Left cardiac atrium (tissue), 4 donors: ENCODE data around the gene CTRB2. TPM values are rescaled to one million over a fixed set of nuclear protein-coding genes. Genes with fewer than 3 reads are reported as not detected.
A peak's percentile ranks its signal among the peaks of the same experiment; 100 is the strongest.
"Not testable (repeated sequence)": the region's sequence is repeated elsewhere in the genome, so short reads cannot be mapped to it uniquely, and the experiment has no call there.

Source experiments
- ATAC-seq, 2 donors: fragments of 200-7000 bp; cut with Tn5 transposase; one replicate each; pipeline ENCODE4 v1.9.1; 2020; ENCODE audit warnings: mild to moderate bottlenecking in 2 of 2, moderate library complexity in 2 of 2
- DNase-seq: peaks from one replicate; pipeline ENCODE4 v3.0.0-alpha.2; 2020
- intact Hi-C, 2 donors: fragments of 100-400 bp; cut with DNase I; formaldehyde crosslinking; loops; one replicate each; pipeline versions ENCODE4 v1.14.1 to v1.15.1; 2022 to 2023
- total RNA-seq, 2 donors: library from RNA; stranded (reverse); fragmentation: NEBNext Ultra II Directional; extraction: Animal tissue kit (Norgen Biotek cat#: 25700); gene quantifications; one replicate each; pipeline ENCODE4 v1.2.1, GENCODE V29; 2021
- donor health status: DM: no; HTN: yes; CAD: no.
- donor health status: DM: no; HTN: yes; CAD: no; lungs with severe emphysema.
- donor health status: DM: yes; HTN: yes; CAD: no.
- donor health status: Dilated cardiomyopathy.

CTRB2 gene
- total RNA-seq, 2 donors from 2014 or later, result not detected

GRCh38 chr16:75244225-75244809 lies 37.4 kb upstream of the CTRB2 start:
- peak; percentile 3 to 4 for ATAC-seq
- intact Hi-C loops, result no loop called here
- DNase-seq, result peak; percentile 80

GRCh38 chr16:75243667-75244224 lies 36.8 kb upstream of the CTRB2 start:
- DNase-seq (no peak), ATAC-seq (no peak)
- intact Hi-C loops, result no loop called here

- DNase-seq, result peak; percentile 18
- intact Hi-C loops, ATAC-seq: not testable (repeated sequence)
These were observed 35.6 kb upstream of the CTRB2 start for GRCh38 chr16:75242436-75243078.

- intact Hi-C loops, result no loop called here
- no peak for DNase-seq
- no peak for ATAC-seq
These were observed 35.0 kb upstream of the CTRB2 start for GRCh38 chr16:75241955-75242354.

GRCh38 chr16:75241412-75241811 lies 34.5 kb upstream of the CTRB2 start:
- DNase-seq (peak; percentile 21), ATAC-seq (no peak)
- intact Hi-C loops, result no loop called here

GRCh38 chr16:75240633-75241032 lies 33.7 kb upstream of the CTRB2 start:
- DNase-seq, ATAC-seq, intact Hi-C loops: not testable (repeated sequence)

- ATAC-seq (no peak), DNase-seq (peak; percentile 22)
- intact Hi-C loops, result no loop called here
These were observed 32.7 kb upstream of the CTRB2 start for GRCh38 chr16:75239542-75240122.

- intact Hi-C loops, result no loop called here
- ATAC-seq (peak; percentile 5 to 10), DNase-seq (peak; percentile 25)
These were observed 32.0 kb upstream of the CTRB2 start for GRCh38 chr16:75238853-75239541.

- peak; percentile 71 to 85 for ATAC-seq
- peak; percentile 86 for DNase-seq
- intact Hi-C loops, result no loop called here
These were observed 31.3 kb upstream of the CTRB2 start for GRCh38 chr16:75238132-75238852.

GRCh38 chr16:75237398-75238131 lies 30.6 kb upstream of the CTRB2 start:
- DNase-seq, result peak; percentile 24
- no peak for ATAC-seq
- intact Hi-C loops, result no loop called here

GRCh38 chr16:75236736-75237397 lies 29.9 kb upstream of the CTRB2 start:
- DNase-seq (peak; percentile 22), ATAC-seq (no peak)
- intact Hi-C loops, result no loop called here

- DNase-seq (no peak), ATAC-seq (no peak)
- intact Hi-C loops, result no loop called here
These were observed 29.3 kb upstream of the CTRB2 start for GRCh38 chr16:75236232-75236631.

GRCh38 chr16:75235721-75236193 lies 28.8 kb upstream of the CTRB2 start:
- intact Hi-C loops, result no loop called here
- DNase-seq (peak; percentile 22), ATAC-seq (no peak)

GRCh38 chr16:75234856-75235696 lies 28.1 kb upstream of the CTRB2 start:
- DNase-seq (no peak), ATAC-seq (no peak)
- intact Hi-C loops, result loop anchor here (1.0 to 5.0 kb wide), 2 partner anchors 150 to 152 kb away; no protein-coding TSS in a partner anchor

GRCh38 chr16:75233611-75233938 lies 26.6 kb upstream of the CTRB2 start:
- no peak for ATAC-seq
- no peak for DNase-seq
- intact Hi-C loops, result loop anchor here in 1 of 2 donors (5.0 kb wide), 1 partner anchor 154 kb away; no protein-coding TSS in a partner anchor

- DNase-seq (no peak), ATAC-seq (no peak)
- intact Hi-C loops, result loop anchor here in 1 of 2 donors (5.0 kb wide), 1 partner anchor 156 kb away; no protein-coding TSS in a partner anchor
These were observed 24.6 kb upstream of the CTRB2 start for GRCh38 chr16:75231570-75231969.
